Upper lobe of left lung (tissue), 4 donors: ENCODE results near the gene AKNAD1.

Experiments
- CTCF ChIP-seq, 6 experiments: fragments of 450-650 bp in 4 of 6; fragments of 200-600 bp in 2 of 6; sonication (generic) in 2 of 6; IDR thresholded peaks; one replicate each; pipeline ENCODE4 v1.5.1; 2016 to 2019; ENCODE audit warnings: antibody characterized with exemption in 6 of 6
- EP300 ChIP-seq, 4 donors: sonication (generic); formaldehyde crosslinking; IDR thresholded peaks; one replicate each; pipeline ENCODE4 v1.5.1; 2017; ENCODE audit warnings: antibody characterized with exemption in 4 of 4, control low read depth in 2 of 4

DNA sequence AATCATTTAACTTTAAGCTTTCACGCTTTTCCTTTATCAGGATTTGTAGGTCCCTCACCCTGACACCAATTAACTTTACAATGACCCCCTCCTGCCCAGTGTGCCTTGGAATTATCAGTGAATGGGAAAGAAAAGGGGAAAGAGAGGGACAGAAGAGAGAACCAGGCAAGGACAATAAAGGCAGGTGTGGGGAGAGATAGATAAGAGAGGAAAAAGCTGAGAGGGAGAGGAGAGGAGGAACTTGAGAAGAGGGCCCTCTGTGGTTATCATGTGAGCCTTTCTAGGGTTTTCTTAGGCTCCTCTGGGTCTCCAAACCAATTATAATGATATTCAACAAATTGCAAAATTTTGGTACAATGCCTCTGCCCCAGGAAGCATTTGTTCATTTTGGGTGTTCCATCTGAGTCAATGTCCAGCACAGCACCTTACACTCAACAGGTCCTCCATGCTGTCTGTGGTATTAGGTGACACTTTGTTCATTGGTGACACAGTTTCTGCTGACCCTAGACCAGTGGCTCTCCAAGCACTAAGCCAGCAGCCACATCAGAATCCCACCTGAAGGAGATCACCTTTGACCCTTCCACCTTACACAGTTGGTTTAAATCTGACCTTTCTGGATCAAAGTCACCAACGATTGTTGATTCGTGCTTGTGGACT lies 14.2 kb downstream of the AKNAD1 start:
- TF ChIP-seq CTCF (IDR thresholded peaks at IDR 0.05): no peak
- TF ChIP-seq EP300 (IDR thresholded peaks at IDR 0.05): no peak
